A673 (cell line): ENCODE measurements around the gene HDAC8.

Experiments used
- EZH2 ChIP-seq: fragments of 200-600 bp; sonication (generic); IDR thresholded peaks from 2 replicates; pipeline ENCODE4 v1.6.1; 2017; ENCODE audit warnings: borderline replicate concordance, low read depth, mild to moderate bottlenecking, mixed read lengths, antibody characterized with exemption, low read length; ENCODE audit not compliant: poor library complexity, severe bottlenecking
- TF ChIP-seq, protein P1 (sequence below): fragments of 300-800, 200-600 bp; sonication (generic); conservative IDR thresholded peaks from 2 replicates; pipeline ENCODE4 v1.5.1; 2017; ENCODE audit warnings: low read depth, mild to moderate bottlenecking, antibody characterized with exemption, low read length, moderate library complexity, mixed read lengths

DNA sequence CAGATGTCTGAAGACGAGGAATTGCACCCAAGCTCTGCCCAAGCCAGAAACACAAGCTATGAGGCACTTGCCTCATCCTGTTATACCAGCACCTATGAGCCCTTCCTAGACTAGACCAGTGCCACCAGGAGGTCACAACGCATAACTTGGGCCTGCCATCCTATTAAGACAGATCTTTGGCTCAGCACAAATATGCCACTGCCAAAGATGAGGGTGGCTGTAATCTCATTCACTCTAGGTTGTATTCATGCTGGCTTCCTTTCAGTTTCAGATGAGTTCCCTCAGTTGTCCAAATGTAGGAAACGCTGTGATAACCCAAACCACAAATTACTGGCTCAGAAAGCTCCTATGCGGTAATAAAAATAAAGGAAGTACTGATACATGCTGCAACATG, 190.4 kb downstream of the HDAC8 start:
- TF ChIP-seq, protein P1, sequence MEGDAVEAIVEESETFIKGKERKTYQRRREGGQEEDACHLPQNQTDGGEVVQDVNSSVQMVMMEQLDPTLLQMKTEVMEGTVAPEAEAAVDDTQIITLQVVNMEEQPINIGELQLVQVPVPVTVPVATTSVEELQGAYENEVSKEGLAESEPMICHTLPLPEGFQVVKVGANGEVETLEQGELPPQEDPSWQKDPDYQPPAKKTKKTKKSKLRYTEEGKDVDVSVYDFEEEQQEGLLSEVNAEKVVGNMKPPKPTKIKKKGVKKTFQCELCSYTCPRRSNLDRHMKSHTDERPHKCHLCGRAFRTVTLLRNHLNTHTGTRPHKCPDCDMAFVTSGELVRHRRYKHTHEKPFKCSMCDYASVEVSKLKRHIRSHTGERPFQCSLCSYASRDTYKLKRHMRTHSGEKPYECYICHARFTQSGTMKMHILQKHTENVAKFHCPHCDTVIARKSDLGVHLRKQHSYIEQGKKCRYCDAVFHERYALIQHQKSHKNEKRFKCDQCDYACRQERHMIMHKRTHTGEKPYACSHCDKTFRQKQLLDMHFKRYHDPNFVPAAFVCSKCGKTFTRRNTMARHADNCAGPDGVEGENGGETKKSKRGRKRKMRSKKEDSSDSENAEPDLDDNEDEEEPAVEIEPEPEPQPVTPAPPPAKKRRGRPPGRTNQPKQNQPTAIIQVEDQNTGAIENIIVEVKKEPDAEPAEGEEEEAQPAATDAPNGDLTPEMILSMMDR = no peak
- TF ChIP-seq EZH2 = no peak
